ENCODE data around the gene FA2H. TPM values are rescaled to one million over a fixed set of nuclear protein-coding genes. Genes with fewer than 3 reads are reported as not detected.

Gene FA2H
- total RNA-seq, 4 donors from 2014 or later, result 1.2 to 4.2 (median 2.0) TPM

- WGBS, 2 donors, result 83 to 89% methylated on average over 6 of the region's 6 CpGs
- TF ChIP-seq CTCF (IDR thresholded peaks at IDR 0.05) (no peak), POLR2A (IDR thresholded peaks at IDR 0.05) (no peak)
- Histone ChIP-seq H3K36me3 (no peaks in the 10 kb centered on the region), H3K27me3 (no peaks in the 10 kb centered on the region), H3K27ac (no peak overlapping the region), H3K9me3 (no peaks in the 10 kb centered on the region), H3K4me3 (replicated peaks in 1 of 3) (no peak overlapping the region), H3K4me1 (no peaks in the 10 kb centered on the region)
- DNase-seq, result no peak
- intact Hi-C loops (cut with DNase I), result no loop called here
These were observed 18.4 kb downstream of the FA2H start for GRCh38 chr16:74756203-74756602.

GRCh38 chr16:74753180-74753579, 21.4 kb downstream of the FA2H start:
- H3K4me1 ChIP-seq, result no peaks in the 10 kb centered on the region
- 91 to 97% methylated on average over 12 of the region's 12 CpGs for WGBS, 2 donors
- H3K27ac ChIP-seq, result no peak overlapping the region
- DNase-seq, result no peak
- TF ChIP-seq POLR2A (IDR thresholded peaks at IDR 0.05), result no peak
- no peak for TF ChIP-seq CTCF (IDR thresholded peaks at IDR 0.05)
- no peak overlapping the region for H3K4me3 ChIP-seq (replicated peaks in 1 of 3)
- H3K27me3 ChIP-seq, result no peaks in the 10 kb centered on the region
- intact Hi-C loops (cut with DNase I), result no loop called here
- H3K36me3 ChIP-seq, result no peaks in the 10 kb centered on the region
- H3K9me3 ChIP-seq, result no peaks in the 10 kb centered on the region

- no peaks in the 10 kb centered on the region for H3K4me1 ChIP-seq
- no peaks in the 10 kb centered on the region for H3K27me3 ChIP-seq
- H3K4me3 ChIP-seq (replicated peaks in 1 of 3), result no peak overlapping the region
- no peaks in the 10 kb centered on the region for H3K36me3 ChIP-seq
- H3K9me3 ChIP-seq, result no peaks in the 10 kb centered on the region
- H3K27ac ChIP-seq, result no peak overlapping the region
- TF ChIP-seq POLR2A (IDR thresholded peaks at IDR 0.05) (no peak), CTCF (IDR thresholded peaks at IDR 0.05) (no peak)
- no peak for DNase-seq
- intact Hi-C loops (cut with DNase I), result no loop called here
- 80 to 91% methylated on average over 3 to 5 of the region's 5 CpGs for WGBS, 2 donors
These were observed 21.9 kb downstream of the FA2H start for GRCh38 chr16:74752756-74753155.

DNA sequence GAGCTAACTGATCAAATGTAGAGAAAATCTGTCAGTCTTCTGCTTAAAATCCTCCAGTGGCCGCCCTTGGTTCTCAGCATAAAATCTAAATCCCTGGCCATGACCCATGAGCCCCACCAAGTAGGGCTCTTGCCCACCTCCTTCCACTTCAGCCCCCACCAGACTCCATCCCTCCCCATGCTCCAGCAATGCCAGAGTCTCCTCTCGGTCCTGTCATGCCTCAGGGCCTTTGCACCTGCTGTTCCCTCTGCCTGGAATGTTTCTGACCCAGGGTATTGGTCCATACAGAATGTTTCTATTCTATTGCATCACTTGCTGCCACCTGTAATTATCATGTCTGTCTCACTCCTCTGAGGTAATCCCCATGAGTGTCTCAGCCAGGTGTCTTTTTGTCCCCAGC, 22.4 kb downstream of the FA2H start:
- DNase-seq, result no peak
- H3K36me3 ChIP-seq, result no peaks in the 10 kb centered on the region
- 79 to 97% methylated on average over 2 of the region's 2 CpGs for WGBS, 2 donors

DNA sequence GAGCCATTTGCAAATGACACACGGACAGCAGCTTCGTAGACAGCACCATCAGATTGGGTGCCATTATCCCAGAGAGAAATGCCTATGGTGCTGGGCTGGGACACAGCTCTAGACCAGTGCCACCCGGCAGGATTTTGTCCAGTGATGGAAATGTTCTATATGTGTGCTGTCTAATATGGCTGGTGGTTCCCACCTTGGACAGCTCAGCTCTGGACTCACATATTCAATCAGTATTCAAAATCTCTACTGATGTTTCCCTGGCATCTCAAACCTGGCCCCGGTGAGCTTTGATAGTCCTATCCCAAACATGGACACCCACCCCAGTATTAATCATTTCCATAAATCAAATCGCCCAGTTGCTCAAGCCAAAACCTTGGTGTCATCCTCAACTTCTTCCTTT, 23.0 kb downstream of the FA2H start:
- H3K36me3 ChIP-seq, result no peaks in the 10 kb centered on the region
- H3K4me1 ChIP-seq, result no peaks in the 10 kb centered on the region
- 94% methylated on average over 4 to 5 of the region's 5 CpGs for WGBS, 2 donors
- no peak overlapping the region for H3K4me3 ChIP-seq (replicated peaks in 1 of 3)
- no peaks in the 10 kb centered on the region for H3K9me3 ChIP-seq
- TF ChIP-seq CTCF (IDR thresholded peaks at IDR 0.05) (no peak), POLR2A (IDR thresholded peaks at IDR 0.05) (no peak)
- intact Hi-C loops (cut with DNase I), result no loop called here
- no peak for DNase-seq
- no peak overlapping the region for H3K27ac ChIP-seq
- no peaks in the 10 kb centered on the region for H3K27me3 ChIP-seq

More for the DNA sequence above, 22.4 kb downstream of the FA2H start:
- intact Hi-C loops (cut with DNase I), result no loop called here
- no peak overlapping the region for H3K27ac ChIP-seq
- H3K4me1 ChIP-seq, result no peaks in the 10 kb centered on the region
- no peaks in the 10 kb centered on the region for H3K9me3 ChIP-seq
- TF ChIP-seq CTCF (IDR thresholded peaks at IDR 0.05) (no peak), POLR2A (IDR thresholded peaks at IDR 0.05) (no peak)
- no peaks in the 10 kb centered on the region for H3K27me3 ChIP-seq
- H3K4me3 ChIP-seq (replicated peaks in 1 of 3), result no peak overlapping the region
